Retina (tissue), 1 donor: ENCODE data around the gene LEKR1.
"Not testable (repeated sequence)": the region's sequence is repeated elsewhere in the genome, so short reads cannot be mapped to it uniquely, and the experiment has no call there.

Experiments
- DNase-seq: peaks from one replicate; pipeline ENCODE4 v3.0.0-alpha.2; 2016

The LEKR1 gene

GRCh38 chr3:156826144-156826895 is at the start of gene LEKR1:
Gene LEKR1 (plus strand): TSS chr3:156826353. CDS start chr3:156829330, 2,977 bp downstream.
- peak; percentile 97 for DNase-seq

- no peak for DNase-seq
These were observed 49.3 kb upstream of the LEKR1 start for GRCh38 chr3:156776871-156777270.

GRCh38 chr3:156781310-156782230 is 44.6 kb upstream of the LEKR1 start:
- no peak for DNase-seq

GRCh38 chr3:156782319-156782718 is 43.8 kb upstream of the LEKR1 start:
- no peak for DNase-seq

GRCh38 chr3:156782921-156783320 is 43.2 kb upstream of the LEKR1 start:
- DNase-seq = no peak

- DNase-seq = no peak
These were observed 39.2 kb upstream of the LEKR1 start for GRCh38 chr3:156787001-156787400.

GRCh38 chr3:156787926-156788663 is 38.1 kb upstream of the LEKR1 start:
- DNase-seq = no peak

- no peak for DNase-seq
These were observed 37.3 kb upstream of the LEKR1 start for GRCh38 chr3:156788846-156789245.

- no peak for DNase-seq
These were observed 36.0 kb upstream of the LEKR1 start for GRCh38 chr3:156790156-156790555.

- no peak for DNase-seq
These were observed 34.0 kb upstream of the LEKR1 start for GRCh38 chr3:156792114-156792513.

- no peak for DNase-seq
These were observed 33.6 kb upstream of the LEKR1 start for GRCh38 chr3:156792536-156792935.

GRCh38 chr3:156792945-156793344 is 33.2 kb upstream of the LEKR1 start:
- DNase-seq = no peak

GRCh38 chr3:156793400-156793799 is 32.8 kb upstream of the LEKR1 start:
- DNase-seq = no peak

- DNase-seq = no peak
These were observed 32.3 kb upstream of the LEKR1 start for GRCh38 chr3:156793851-156794250.

GRCh38 chr3:156795890-156796481 is 30.2 kb upstream of the LEKR1 start:
- no peak for DNase-seq

- no peak for DNase-seq
These were observed 28.8 kb upstream of the LEKR1 start for GRCh38 chr3:156797368-156797767.

- DNase-seq = not testable (repeated sequence)
These were observed 25.9 kb upstream of the LEKR1 start for GRCh38 chr3:156800287-156800686.

- DNase-seq = no peak
These were observed 24.4 kb upstream of the LEKR1 start for GRCh38 chr3:156801746-156802145.

GRCh38 chr3:156802821-156803606 is 23.1 kb upstream of the LEKR1 start:
- no peak for DNase-seq

- DNase-seq = no peak
These were observed 22.0 kb upstream of the LEKR1 start for GRCh38 chr3:156803952-156804741.

- no peak for DNase-seq
These were observed 19.5 kb upstream of the LEKR1 start for GRCh38 chr3:156806698-156807097.
